GM19455 (cell line): ENCODE results near the gene CRCP.
"Not testable (repeated sequence)": the region's sequence is repeated elsewhere in the genome, so short reads cannot be mapped to it uniquely, and the experiment has no call there.

Source experiments
- ATAC-seq: cut with Tn5 transposase; IDR thresholded peaks from one replicate; pipeline ENCODE4 v1.9.1; 2021; ENCODE audit not compliant: unreplicated experiment

The CRCP gene

DNA sequence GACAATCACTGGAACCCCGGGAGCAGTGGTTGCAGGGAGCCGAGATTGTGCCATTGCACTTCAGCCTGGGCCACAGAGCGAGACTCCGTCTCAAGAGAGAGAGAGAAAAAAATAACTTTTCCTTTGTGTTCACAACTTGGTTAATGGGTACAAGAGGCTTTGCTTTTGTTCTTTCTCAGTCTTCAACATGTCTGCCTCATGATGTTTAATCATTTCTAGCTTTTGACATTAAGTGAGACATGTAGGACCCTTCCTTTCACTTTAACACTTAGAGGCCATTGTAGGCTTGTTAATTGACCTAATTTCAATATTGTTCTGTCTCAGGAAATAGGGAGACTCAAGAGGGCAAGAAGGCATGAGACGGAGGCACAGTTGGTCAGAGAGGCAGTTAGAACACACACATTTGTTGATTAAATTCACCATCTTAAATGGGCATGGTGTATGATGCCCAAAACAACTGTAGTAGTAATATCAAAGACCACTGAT lies 9.3 kb upstream of the CRCP start:
- ATAC-seq, result no peak

DNA sequence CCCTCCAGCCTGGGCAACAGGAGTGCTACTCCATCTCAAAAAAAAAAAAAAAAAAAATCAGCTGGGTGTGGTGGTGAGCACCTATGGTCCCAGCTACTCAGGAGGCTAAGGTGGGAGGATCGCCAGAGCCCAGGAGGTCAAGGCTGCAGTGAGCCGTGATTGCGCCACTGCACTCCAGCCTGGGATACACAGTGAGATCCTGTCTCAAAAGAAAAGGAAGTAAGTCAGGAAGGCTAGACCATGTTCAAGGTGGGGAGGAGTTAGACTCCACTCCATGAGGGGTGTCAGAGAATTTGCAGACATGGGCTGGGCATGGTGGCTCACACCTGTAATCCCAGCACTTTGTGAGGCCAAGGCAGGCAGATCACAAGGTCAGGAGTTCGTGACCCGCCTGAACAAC lies 6.2 kb upstream of the CRCP start:
- not testable (repeated sequence) for ATAC-seq

DNA sequence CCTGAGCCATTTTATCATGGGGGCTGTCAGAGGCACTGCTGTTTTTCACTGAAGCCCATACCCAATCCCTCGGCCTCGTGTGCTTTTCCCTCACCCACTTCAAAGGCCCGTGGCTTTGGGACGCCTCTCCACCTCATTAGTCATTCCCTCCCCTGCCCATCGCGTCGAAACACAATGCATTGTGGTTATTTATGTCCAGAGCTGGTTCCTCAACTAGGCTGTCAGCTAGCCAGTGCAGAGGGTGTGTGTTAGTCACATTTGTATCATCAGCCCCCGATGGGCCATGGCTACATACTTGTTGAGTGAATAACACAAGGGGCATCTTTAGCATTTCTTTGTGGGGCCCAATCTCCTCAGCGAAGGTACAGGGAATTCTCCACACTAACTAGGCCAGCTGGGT lies 3.8 kb upstream of the CRCP start:
- no peak for ATAC-seq

DNA sequence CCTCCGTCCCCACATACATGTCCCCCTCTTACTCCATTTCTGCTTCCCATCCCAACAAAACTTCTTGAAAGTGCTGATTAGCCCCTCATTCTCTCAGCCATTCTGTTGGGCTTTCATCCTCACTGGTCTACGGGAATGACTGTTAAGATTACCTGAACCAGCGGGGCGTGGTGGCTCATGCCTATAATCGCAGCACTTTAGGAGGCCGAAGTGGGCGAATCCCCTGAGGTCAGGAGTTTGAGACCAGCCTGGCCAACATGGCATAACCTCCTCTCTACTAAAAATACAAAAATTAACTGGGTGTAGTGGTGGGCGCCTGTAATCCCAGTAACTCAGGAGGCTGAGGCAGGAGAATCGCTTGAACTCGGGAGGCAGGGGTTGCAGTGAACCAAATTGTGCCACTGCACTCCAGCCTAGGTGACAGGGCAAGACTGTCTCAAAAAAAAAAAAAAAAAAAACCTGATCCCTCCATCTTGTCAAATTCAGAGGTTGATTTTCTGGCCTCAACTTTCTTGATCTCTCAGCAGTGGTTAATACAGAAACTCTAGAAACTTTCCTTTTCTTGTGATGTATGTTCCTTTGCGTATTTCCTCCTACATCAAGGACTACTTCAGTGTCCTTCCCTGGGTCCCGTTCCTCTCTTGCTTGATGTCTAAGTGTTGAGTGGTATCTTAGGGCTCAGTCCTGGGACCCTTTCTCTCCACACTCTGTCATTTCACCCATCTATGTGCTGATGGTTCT lies 2.2 kb downstream of the CRCP start:
- not testable (repeated sequence) for ATAC-seq

DNA sequence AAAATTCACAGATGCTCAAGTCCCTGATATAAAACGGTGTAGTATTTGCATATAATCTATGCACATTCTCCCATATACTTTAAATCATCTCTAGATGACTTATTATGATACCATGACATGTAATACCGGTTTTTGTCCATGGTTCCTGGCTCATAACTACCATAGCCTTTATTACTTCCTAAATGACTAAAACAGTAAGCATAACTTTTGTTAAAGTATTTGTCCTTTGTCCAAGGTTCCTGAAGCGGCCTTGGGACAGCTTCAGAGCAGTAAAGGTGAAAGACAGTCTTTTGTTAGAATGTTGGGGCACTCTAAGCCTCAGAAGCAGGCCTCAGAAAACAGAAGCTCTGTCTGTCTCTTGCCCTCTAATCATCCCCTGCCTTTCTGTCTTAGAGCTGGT lies 4.0 kb downstream of the CRCP start:
- no peak for ATAC-seq

DNA sequence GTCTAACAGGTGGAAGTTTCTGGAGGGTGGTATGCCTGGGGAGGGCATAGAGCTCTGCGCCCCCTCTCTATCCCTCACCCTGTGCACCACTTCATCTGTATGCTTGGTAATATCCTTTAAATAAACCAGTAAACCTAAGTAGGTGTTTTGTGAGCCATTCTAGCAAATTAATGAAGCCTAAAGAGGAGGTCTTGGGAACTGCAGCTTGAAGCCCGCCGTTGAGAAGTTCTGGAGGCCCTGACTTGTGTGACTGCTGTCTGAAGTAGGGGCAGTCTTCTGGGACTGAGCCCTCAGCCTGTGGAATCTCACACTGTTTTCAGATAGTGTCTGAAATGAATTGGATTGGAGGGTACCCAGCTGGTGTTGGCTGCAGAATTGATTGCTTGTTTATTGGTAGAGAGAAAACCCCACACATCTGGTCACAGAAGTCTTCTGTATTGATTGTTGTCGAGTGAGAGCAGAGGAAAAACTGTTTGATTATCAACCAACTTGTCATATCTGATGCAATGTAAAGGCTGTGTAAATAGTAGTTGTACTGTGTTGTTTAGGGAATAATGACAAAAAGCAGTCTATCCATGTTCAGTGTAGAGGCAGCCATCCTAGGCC lies 4.7 kb downstream of the CRCP start:
- ATAC-seq, result no peak

DNA sequence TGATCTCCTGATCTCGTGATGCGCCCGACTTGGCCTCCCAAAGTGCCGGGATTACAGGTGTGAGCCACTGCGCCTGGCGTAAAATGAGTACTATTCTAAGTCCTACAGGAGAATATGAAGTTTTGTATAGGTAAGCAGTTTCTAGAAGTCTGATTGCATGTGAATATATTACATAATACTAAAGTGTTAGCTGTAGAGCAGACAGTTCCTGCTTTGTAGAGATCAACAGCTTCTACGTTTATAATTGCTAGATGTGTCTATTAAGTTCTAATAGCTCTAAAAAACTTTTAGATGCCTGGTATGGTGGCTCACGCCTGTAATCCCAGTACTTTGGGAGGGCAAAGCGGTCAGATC lies 8.5 kb downstream of the CRCP start:
- ATAC-seq, result no peak

DNA sequence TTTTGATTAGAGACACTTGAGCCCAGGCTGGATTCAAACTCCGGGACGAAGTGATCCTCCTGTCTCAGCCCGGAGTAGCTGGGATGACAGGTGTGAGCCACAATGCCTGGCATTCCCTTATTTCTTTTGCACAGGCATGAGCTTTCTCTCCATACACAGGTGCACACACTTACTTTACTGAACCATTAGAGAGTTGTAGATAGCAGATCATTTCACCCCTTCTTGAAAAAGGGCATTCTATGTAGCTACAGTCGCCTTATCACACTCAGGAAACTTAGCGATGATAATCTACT lies 9.9 kb downstream of the CRCP start:
- ATAC-seq, result not testable (repeated sequence)

DNA sequence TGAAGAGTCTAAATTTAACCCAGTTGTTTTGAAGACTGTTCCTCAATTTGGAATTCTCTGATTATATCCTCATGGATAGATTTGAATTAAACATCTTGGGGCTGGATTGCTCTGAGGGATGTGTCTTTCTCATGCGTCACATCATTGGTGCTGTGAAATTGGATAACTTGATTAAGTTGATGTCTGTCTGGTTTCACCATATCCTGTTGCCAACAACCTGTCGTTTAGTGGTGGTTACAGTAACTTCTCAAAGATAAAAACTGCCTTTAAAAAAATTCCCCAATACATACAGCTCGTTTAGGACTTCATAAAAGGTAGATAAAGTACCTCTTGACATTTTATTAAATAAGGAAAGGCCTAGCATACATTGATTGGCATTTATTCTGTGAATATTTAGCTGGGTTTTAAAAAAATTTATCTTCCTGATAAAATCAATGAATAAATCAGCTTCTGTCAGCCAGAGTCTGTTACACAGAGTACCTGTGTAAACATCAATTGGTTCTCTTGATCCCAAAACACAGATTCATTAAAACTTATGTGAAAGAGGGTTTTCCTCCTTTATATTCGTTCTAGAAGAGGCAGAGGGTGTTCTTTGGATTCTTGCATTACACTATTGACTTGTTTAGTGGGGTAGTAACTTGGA lies 10.5 kb downstream of the CRCP start:
- no peak for ATAC-seq

DNA sequence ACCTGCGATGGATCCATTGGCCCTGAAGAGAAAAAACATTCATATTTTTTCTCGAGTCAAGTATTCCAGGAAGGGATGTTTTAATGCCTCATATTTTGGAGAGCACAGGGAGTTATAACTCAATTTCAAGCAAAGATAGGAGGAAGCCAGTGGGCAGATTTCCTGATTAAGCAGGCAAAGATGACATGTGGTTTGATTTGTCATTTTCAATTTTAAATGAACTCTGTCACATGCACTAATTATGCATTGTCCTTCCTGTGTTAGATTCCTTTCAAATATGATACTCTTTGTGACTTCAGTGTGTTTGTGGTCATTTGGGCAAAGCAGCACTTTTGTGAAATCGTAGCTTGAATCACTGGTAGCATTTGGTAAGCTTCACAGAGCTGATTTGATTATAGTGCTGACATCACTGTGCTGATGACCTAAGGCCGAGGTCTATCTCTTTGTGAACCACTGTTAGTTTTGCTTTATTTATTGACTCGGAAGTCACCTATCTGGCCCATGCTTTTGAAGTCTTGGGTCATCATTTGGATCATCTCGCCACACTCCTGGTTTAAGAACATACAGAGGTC lies 11.2 kb downstream of the CRCP start:
- ATAC-seq, result not testable (repeated sequence)

DNA sequence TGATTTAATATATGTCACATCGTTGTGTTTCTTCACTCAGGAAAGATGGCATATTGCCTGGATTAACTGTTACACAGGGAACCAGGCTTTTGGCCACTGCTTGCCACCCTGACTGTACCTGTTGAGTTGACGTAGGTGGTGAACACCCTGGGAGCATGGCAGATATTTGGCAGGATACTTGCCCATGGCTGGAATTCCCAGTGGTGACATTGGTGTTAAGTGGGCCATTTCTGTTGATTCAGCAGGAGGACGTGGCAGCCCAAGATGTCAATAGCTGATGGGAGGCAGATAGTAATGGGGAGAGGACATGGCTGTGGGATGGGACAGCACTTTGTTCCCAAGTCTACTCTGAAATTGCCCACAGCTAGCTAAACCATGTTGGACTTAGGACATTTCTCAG lies 12.5 kb downstream of the CRCP start:
- not testable (repeated sequence) for ATAC-seq

DNA sequence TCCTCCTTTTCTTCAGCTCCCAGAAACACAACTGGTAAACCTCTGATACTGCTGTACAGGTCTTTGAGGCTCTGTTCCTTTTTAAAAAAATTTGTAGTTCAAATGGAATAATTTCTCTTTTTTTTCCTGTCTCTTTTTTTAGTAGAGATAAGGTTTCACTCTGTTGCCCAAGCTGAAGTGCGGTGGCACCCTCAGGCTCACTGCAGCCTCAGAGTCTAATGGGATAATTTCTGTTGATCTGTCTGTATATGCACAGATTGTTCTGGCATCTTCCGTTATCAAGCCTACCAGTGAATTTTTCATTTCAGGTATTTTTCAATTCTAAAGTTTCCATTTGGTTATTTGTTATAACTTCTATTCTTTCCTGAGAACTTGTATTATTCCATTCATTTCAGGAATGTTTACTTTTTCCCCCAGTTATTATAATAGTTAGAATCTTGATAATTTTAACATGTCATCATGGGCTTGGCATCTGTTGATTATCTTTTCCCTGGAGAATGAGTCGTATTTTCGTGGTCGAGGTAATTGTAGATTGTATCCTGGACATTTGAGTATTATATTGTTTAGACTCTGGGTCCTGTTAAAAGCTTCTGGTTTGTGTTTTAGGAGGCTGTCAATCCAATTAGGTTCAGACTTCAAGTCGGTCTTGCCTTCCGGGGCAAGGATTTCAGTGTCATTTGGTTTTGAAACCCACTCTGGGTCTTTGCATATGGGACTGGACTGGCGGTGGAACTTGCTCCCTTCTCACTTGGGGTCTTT lies 24.5 kb downstream of the CRCP start:
- ATAC-seq, result no peak

DNA sequence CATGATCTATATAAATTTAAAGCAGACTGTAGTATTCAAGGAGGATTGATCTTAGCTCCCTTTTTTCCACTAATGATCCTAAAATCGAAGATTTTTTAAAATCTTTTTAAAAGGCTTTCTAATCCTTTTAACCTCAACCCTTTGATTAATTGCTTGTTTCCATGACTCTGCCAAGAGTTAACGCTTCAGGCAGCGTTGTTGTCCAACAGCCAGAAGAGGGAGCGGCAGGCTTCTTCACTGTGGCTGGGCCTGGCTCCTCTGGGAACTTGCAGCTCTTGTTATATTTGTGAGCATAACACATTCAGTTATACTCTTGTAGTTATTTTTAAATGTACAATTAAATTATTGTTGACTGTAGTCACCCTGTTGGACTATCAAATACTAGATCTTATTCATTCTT lies 26.3 kb downstream of the CRCP start:
- no peak for ATAC-seq

DNA sequence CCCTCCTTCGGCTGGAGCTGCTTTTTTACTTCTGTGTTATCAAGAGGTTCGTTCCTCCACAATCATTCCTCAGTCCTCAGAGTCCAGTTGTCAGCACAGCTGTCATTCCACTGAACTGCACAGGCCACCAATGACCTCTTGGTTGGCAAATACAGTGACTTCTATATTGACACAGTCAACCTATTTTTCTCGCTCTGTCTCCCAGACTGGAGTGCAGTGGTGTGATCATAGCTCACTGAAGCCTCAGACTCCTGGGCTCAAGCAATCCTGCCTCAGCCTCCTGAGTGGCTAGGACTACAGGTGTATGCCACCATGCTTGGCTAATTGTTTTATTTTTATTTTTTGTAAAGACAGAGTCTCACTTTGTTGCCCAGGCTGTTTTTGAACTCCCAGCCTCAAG lies 27.7 kb downstream of the CRCP start:
- ATAC-seq, result no peak

DNA sequence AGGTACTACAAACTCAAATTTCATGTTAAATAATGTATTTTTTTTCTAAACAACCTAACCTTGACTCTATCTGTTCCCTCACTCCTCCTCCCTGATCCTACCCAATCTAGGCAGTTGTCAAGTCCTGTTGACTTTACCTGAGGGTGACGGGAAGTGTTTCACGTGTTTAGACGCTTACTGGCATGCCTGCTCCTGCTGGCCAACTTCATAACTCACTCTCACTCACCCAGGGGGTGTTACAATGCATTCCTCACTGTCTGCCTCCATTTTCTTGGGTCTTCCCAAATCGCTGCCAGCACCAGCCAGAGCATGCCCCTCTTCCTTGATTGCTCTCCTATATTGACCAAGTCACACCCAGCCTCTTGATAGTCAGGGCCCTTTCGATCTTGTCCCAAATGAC lies 28.3 kb downstream of the CRCP start:
- ATAC-seq, result no peak

DNA sequence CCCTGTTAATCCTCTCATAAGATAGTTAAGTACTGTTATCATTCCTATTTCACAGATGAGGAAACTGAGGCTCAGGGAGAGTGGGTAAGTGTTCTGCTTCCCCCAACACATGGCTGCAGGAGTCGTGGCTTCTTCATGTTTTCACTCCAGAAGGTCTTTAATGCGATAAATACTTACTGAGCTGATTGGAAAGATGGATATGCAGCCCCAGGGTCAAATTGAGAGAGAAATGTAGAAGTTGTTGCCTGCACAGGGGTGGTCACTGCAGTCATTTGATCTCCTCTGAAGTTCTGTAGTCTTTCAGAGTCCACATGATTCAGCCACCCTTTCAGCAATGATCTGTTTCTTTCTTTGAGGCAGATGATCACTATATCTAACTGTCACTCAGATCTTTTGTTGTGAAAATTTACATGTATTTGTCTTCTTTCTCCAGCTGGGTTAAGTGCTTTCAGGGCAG lies 29.3 kb downstream of the CRCP start:
- no peak for ATAC-seq

DNA sequence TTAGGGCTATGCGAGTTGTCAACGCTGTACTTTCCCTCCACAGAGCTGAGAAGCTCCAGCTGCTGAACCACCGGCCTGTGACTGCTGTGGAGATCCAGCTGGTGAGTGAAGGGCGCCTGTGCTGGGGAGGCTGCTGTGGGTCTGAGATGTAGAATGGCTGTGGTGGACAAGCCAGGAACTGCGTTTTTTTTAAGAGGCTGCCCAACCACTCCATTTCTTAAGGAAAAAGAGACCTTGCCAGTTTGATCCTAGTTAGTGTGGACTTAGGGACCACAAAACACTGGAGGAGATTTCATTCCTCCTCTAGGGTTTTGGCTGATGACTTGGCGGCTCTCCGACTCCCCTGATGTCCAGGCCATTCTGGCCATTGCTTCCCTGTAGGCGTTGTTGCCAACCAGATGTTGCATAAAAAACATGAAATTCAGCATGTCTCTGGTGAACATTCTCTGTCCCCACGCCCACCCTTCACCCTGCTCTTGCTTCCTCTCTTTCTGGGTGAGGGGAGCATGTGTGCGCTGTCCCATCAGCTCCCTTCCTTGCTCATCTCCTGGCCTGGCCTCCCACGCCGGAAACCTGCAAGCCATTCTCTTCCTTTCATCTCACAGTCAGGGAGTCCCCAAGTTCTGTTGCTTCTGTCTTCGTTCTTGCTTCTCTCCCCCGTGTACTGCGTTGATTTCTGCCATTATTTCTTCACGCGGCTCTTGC lies 30.9 kb downstream of the CRCP start:
- no peak for ATAC-seq

DNA sequence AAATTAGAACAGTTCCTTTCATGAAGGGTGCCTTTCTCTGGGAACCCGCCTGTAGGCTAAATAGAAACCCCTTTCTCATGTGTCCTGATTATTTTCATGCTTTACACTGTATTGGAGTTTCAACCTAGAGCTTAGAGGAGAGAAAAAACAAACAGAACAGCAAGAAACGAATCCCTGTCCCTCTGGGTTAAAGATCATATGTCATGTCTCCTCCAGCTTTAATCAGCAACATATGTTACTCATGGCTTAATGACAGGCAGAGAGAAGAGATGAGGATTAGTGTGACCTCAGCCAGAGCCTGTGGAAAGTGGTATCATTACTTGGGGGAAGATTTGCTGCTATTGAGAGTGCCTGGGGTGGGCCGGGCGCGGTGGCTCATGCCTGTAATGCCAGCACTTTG lies 32.1 kb downstream of the CRCP start:
- ATAC-seq, result no peak

DNA sequence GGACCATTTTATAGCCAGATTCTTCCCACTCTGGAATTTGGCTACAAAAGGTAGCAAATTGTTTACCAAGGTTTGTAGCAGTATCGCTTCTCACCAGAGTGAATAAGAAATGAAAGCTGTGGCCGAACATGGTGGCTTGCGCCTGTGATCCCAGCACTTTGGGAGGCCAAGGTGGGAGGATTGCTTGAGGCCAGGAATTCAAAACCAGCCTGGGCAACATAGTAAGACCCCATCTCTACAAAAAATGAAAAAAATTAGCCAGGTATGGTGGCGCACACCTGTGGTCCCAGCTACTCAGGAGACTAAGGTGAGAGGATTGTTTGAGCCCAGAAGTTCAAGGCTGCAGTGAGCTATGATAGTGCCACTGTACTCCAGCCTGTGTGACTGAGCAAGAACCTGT lies 33.0 kb downstream of the CRCP start:
- ATAC-seq, result not testable (repeated sequence)

DNA sequence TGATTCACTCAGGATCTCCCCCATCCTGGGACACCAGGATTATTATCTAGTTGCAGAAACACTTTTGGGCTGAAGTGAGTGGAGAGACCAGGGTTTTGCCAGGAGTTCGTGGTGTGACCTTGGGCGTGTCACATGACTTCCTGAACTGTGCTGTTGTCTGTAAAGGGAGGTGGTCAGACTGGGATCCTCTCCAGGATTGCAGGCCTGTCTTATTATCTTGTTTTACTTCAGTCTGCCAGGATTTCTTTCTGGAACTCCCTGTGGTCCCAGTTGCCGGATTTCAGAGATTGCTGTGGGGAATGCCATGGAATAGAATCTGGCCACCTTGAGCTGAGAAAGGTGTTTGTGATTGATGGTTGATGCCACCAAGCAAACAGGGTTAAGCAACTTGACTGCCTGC lies 35.8 kb downstream of the CRCP start:
- no peak for ATAC-seq
